ENCODE results near the gene PPCDC. TPM values are rescaled to one million over a fixed set of nuclear protein-coding genes. Genes with fewer than 3 reads are reported as not detected.
"Not testable (repeated sequence)": the region's sequence is repeated elsewhere in the genome, so short reads cannot be mapped to it uniquely, and the experiment has no call there.

The PPCDC gene
- total RNA-seq, 1 experiment from 2014 or later: 31.9 TPM

- Histone ChIP-seq H3K36me3 (no peaks in the 10 kb centered on the region), H3K4me3 (no peak overlapping the region), H3K27me3 (no peaks in the 10 kb centered on the region), H3K9me3 (no peaks in the 10 kb centered on the region; the same call in 1 of the 2 replicates)
- DNase-seq: no peak
Measured at GRCh38 chr15:75070674-75071073, 47.3 kb downstream of the PPCDC start.

DNA sequence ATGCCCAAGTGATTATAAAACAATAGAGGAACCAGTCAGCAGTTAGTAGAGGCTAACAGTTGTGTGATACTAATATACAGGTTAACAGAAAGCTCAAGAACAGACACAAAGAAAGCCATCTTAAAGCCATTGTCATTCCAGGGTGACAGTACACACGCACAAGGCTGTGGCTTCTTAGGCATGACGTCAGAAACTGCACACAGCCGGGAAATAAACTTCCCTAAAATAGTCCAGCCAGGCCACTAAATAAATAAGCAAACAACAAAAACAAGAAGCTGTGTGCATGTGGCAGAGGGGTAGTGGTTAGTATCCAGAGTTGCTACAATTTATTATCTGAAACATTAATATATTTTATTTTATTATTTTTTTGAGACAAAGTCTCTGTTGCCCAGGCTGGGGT lies 49.8 kb downstream of the PPCDC start:
- H3K4me3 ChIP-seq: no peak overlapping the region
- H3K9me3 ChIP-seq: no peaks in the 10 kb centered on the region; the same call in 1 of the 2 replicates
- no peaks in the 10 kb centered on the region for H3K36me3 ChIP-seq
- H3K27me3 ChIP-seq: no peaks in the 10 kb centered on the region
- DNase-seq: no peak

- H3K36me3 ChIP-seq: no peaks in the 10 kb centered on the region
- H3K27me3 ChIP-seq: no peaks in the 10 kb centered on the region
- no peaks in the 10 kb centered on the region; the same call in 1 of the 2 replicates for H3K9me3 ChIP-seq
- no peak for DNase-seq
- H3K4me3 ChIP-seq: no peak overlapping the region
Measured at GRCh38 chr15:75076277-75076676, 52.9 kb downstream of the PPCDC start.

DNA sequence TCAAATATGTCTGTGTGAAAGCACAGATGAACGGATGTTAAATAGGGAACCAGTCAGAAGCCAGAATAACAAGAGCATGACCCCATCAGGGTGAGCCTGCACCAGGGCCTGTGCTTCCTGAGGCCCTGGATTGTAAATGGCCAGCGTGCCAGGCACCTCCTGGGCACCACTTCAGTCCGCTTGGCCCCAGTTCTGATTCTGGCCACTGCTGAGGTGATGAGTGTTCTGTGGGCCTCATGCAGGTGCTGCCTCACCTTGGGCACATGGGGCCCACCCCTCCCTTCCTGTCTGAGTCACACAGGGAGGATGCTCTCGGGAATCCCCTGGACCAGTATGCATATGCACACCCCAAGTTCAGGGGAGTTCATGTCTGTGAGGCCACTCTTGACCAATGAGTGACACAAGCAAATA lies 54.2 kb downstream of the PPCDC start:
- not testable (repeated sequence) for H3K27me3 ChIP-seq, H3K4me3 ChIP-seq, H3K9me3 ChIP-seq, H3K36me3 ChIP-seq, DNase-seq

DNA sequence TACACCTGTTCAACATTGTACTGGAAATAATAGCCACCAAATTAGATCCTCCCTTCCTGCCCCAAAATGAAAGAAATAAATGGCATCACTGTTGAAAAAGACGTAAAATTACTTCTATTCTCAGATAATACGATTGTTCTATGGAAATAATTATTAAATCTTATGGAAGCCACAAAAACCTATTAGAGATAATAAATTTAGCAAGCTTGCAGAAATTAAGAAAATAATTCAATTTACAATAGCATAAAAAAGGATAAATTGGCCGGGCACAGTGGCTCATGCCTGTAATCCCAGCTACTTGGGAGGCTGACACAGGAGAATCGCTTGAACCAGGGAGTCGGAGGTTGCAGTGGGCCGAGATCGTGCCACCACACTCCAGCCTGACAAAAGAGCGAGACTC lies 57.8 kb downstream of the PPCDC start:
- Histone ChIP-seq H3K36me3 (no peaks in the 10 kb centered on the region), H3K4me3 (no peak overlapping the region), H3K9me3 (no peaks in the 10 kb centered on the region; the same call in 1 of the 2 replicates), H3K27me3 (no peaks in the 10 kb centered on the region)
- no peak for DNase-seq

DNA sequence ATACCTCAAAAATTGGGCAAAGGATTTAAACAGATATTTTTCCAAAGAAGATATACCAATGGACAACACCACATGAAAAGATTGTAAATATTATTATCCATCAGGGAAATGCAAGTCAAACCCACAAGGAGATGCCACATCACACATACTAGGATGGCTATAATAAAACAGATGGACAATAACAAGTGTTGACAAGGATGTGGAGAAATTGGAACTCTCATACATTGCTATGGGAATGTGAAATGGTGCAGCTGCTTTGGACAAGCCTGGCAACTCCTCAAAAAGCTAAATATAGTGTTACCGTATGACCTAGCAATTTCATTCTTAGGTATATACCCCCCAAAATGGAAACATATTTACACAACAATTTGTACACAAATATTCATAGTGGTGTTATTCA lies 59.3 kb downstream of the PPCDC start:
- no peak for DNase-seq
- H3K4me3 ChIP-seq: no peak overlapping the region
- H3K9me3 ChIP-seq: no peaks in the 10 kb centered on the region; the same call in 1 of the 2 replicates
- H3K36me3 ChIP-seq: no peaks in the 10 kb centered on the region
- no peaks in the 10 kb centered on the region for H3K27me3 ChIP-seq

- H3K27me3 ChIP-seq, H3K9me3 ChIP-seq, DNase-seq, H3K4me3 ChIP-seq, H3K36me3 ChIP-seq: not testable (repeated sequence)
Measured at GRCh38 chr15:75085708-75086107, 62.3 kb downstream of the PPCDC start.

DNA sequence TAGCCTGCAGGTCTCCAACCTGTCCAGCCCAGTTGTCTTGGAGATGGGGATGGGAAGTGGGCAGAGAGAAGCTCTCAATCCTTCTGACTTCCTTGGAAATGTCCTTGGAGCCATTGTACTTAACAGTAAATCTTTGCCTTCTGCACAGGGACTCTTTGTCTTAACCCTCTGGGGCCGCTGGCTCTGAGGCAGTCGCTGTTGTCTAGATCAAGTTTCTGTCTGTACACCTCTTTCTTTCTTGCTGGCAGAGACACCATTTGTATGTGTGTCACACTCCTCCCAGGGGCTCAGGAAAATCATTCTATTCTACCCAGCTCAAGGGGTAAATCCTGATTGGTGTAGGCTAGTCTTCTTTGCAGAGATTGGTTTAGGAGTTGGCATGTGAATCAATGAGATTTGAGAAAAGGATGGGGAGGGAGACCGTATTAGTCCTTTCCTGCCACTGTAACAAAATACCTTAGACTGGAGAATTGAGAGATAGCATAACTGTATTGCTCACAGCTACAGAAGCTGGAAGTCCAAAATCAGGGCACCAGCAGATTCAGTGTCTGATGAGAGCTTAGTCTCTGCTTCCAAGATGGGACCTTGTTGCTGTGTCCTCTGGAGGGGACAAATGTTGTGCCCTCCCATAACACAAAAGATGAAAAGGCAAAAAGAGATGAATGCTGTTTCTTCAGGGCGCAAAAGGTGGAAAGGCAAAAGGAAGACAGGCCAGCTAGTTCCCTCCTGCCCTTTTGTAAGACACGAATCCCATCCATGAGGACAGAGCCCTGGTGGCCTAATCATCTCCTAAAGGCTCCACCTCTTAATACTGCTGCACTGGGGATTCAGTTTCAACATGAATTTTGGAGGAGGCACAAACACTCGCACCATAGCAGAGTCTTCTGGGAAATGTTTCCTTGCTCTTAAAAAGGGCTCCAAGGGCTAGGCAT lies 66.3 kb downstream of the PPCDC start:
- DNase-seq: no peak
- Histone ChIP-seq H3K4me3 (no peak overlapping the region), H3K27me3 (no peaks in the 10 kb centered on the region), H3K36me3 (no peaks in the 10 kb centered on the region), H3K9me3 (no peaks in the 10 kb centered on the region; the same call in 1 of the 2 replicates)

GRCh38 chr15:75090388-75090734 lies 67.0 kb downstream of the PPCDC start:
- no peak for DNase-seq
- Histone ChIP-seq H3K4me3 (no peak overlapping the region), H3K36me3 (no peaks in the 10 kb centered on the region), H3K9me3 (no peaks in the 10 kb centered on the region; the same call in 1 of the 2 replicates), H3K27me3 (no peaks in the 10 kb centered on the region)

DNA sequence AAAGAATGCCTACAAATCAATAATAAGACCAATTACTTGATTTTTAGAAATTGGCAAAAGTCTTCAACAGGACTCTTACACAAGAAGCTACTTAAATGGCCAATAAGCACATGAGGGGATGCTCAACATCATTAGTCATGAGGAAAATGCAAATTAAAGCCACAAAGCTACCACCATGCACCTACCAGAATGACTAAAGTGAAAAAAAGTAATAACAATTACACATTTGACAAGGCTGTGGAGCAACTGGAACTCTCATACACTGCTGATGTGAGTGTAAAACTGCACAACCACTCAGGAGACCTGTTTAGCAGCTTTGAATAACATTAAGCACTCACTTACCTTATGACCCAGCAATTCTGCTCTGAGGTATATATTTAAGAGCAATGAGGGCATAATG lies 68.4 kb downstream of the PPCDC start:
- DNase-seq: no peak
- no peak overlapping the region for H3K4me3 ChIP-seq
- no peaks in the 10 kb centered on the region for H3K9me3 ChIP-seq
- no peaks in the 10 kb centered on the region for H3K27me3 ChIP-seq
- H3K36me3 ChIP-seq: no peaks in the 10 kb centered on the region

DNA sequence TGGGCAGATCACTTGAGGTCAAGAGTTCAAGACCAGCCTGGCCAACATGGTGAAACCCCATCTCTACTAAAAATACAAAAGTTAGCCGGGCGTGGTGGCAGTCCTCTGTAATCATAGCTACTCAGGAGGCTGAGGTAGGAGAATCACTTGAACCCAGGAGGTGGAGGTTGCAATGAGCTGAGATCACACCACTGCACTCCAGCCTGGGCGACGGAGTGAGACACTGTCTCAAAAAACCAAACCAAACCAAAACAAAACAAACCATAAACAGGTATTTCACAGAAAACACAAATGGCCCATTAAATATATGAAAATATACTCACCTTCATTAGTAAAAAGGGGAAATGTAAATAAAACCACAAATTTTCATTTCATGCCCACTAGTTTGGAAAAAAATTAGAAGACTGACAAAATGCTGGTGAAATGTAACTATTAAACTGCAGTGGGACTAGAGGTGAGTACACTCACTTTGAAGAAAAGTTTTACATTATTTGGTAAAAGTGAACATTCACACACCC lies 71.6 kb downstream of the PPCDC start:
- DNase-seq, H3K9me3 ChIP-seq, H3K36me3 ChIP-seq, H3K27me3 ChIP-seq, H3K4me3 ChIP-seq: not testable (repeated sequence)

- no peaks in the 10 kb centered on the region for H3K36me3 ChIP-seq
- no peaks in the 10 kb centered on the region for H3K9me3 ChIP-seq
- H3K27me3 ChIP-seq: no peaks in the 10 kb centered on the region
Measured at GRCh38 chr15:75095594-75095993, 72.2 kb downstream of the PPCDC start.

DNA sequence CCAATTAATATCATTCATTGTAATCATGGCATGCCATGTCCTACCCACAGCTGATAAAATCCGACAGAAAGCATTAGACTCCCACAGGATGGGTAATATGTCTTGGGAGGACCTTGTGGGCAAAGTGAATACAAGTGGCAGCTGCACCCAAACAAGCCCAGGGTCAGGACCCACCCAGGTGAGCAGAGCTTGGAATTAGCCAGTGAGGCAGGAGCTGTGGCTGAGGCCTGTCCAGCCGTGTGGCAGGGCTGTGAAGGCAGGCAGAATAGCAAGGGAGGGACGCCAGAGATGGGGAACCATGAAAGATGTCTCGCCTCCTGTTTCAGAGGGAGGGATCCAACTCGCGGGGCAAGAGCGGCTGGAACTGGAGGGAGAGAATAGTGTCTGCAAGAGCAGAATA lies 74.5 kb downstream of the PPCDC start:
- no peaks in the 10 kb centered on the region for H3K9me3 ChIP-seq
- no peak for DNase-seq
- H3K36me3 ChIP-seq: no peaks in the 10 kb centered on the region
- no peak overlapping the region for H3K4me3 ChIP-seq
- no peaks in the 10 kb centered on the region for H3K27me3 ChIP-seq

More at GRCh38 chr15:75095594-75095993, 72.2 kb downstream of the PPCDC start:
- H3K4me3 ChIP-seq: no peak overlapping the region
- DNase-seq: no peak

GRCh38 chr15:75098404-75098803 lies 75.0 kb downstream of the PPCDC start:
- no peaks in the 10 kb centered on the region for H3K9me3 ChIP-seq
- no peak for DNase-seq
- no peaks in the 10 kb centered on the region for H3K36me3 ChIP-seq
- no peaks in the 10 kb centered on the region for H3K27me3 ChIP-seq
- H3K4me3 ChIP-seq: no peak overlapping the region

Other genes starting within 250 kb of the PPCDC start
- gene CSK, start 241.5 kb upstream of the PPCDC start, total RNA-seq (2014; rRNA removed; shearing (Covaris generic); ENCODE audit: low replicate concordance): 42.0 and 57.2 TPM in 2 replicates
- not detected in 2 replicates for gene LMAN1L, start 210.8 kb upstream of the PPCDC start, total RNA-seq (2014; rRNA removed; shearing (Covaris generic); ENCODE audit: low replicate concordance)
- not detected in 2 replicates for gene CPLX3, start 197.0 kb upstream of the PPCDC start, total RNA-seq (2014; rRNA removed; shearing (Covaris generic); ENCODE audit: low replicate concordance)
- 14.5 and 19.5 TPM in 2 replicates for gene ULK3, start 180.4 kb upstream of the PPCDC start, total RNA-seq (2014; rRNA removed; shearing (Covaris generic); ENCODE audit: low replicate concordance)
- 10.7 and 21.6 TPM in 2 replicates for gene SCAMP2, start 150.2 kb upstream of the PPCDC start, total RNA-seq (2014; rRNA removed; shearing (Covaris generic); ENCODE audit: low replicate concordance)
- 32.8 and 42.5 TPM in 2 replicates for gene MPI, start 133.5 kb upstream of the PPCDC start, total RNA-seq (2014; rRNA removed; shearing (Covaris generic); ENCODE audit: low replicate concordance)
- gene FAM219B, start 116.7 kb upstream of the PPCDC start, total RNA-seq (2014; rRNA removed; shearing (Covaris generic); ENCODE audit: low replicate concordance): 22.6 and 65.2 TPM in 2 replicates
- 343 and 426 TPM in 2 replicates for gene COX5A, start 85.5 kb upstream of the PPCDC start, total RNA-seq (2014; rRNA removed; shearing (Covaris generic); ENCODE audit: low replicate concordance)
- 9.7 and 19.0 TPM in 2 replicates for gene RPP25, start 66.8 kb upstream of the PPCDC start, total RNA-seq (2014; rRNA removed; shearing (Covaris generic); ENCODE audit: low replicate concordance)
- 0.20 and 3.4 TPM in 2 replicates for gene SCAMP5, start 28.0 kb upstream of the PPCDC start, total RNA-seq (2014; rRNA removed; shearing (Covaris generic); ENCODE audit: low replicate concordance)
- gene C15orf39, start 178.3 kb downstream of the PPCDC start, total RNA-seq (2014; rRNA removed; shearing (Covaris generic); ENCODE audit: low replicate concordance): 1.8 and 2.8 TPM in 2 replicates
- 0.22 TPM in 1 of 2 replicates, not detected in the other for gene GOLGA6C, start 234.7 kb downstream of the PPCDC start, total RNA-seq (2014; rRNA removed; shearing (Covaris generic); ENCODE audit: low replicate concordance)